Fibroblast of mammary gland (primary cell): ENCODE results near the gene DTNB.
A peak's percentile ranks its signal among the peaks of the same experiment; 100 is the strongest.
"Not testable (repeated sequence)": the region's sequence is repeated elsewhere in the genome, so short reads cannot be mapped to it uniquely, and the experiment has no call there.

Source experiments
- DNase-seq: peaks from one replicate; pipeline ENCODE4 v3.0.0-alpha.2; 2010; ENCODE audit warnings: low read depth
- H3K4me3 ChIP-seq: 2 replicates; pipeline ENCODE4 v1.5.1; 2011; ENCODE audit warnings: low read depth, mild to moderate bottlenecking, low read length, moderate library complexity; ENCODE audit not compliant: control insufficient read depth
- CTCF ChIP-seq: conservative IDR thresholded peaks from 2 replicates; pipeline ENCODE4 v1.5.1; 2011; ENCODE audit warnings: low read depth, low read length, inconsistent platforms; ENCODE audit not compliant: control insufficient read depth, insufficient read depth

Gene DTNB

GRCh38 chr2:25710750-25711149 is 37.4 kb upstream of the DTNB start:
- no peak for DNase-seq
- TF ChIP-seq CTCF: no peak
- no peak overlapping the region for H3K4me3 ChIP-seq

GRCh38 chr2:25709349-25709748 is 36.0 kb upstream of the DTNB start:
- TF ChIP-seq CTCF: no peak
- DNase-seq: no peak
- no peak overlapping the region for H3K4me3 ChIP-seq

- no peak for DNase-seq
- H3K4me3 ChIP-seq: no peak overlapping the region
- TF ChIP-seq CTCF: no peak
Measured at GRCh38 chr2:25707927-25708590, 34.7 kb upstream of the DTNB start.

GRCh38 chr2:25705575-25705974 is 32.2 kb upstream of the DTNB start:
- H3K4me3 ChIP-seq, DNase-seq: not testable (repeated sequence)

- H3K4me3 ChIP-seq: no peak overlapping the region
- no peak for TF ChIP-seq CTCF
- DNase-seq: no peak
Measured at GRCh38 chr2:25701801-25702200, 28.4 kb upstream of the DTNB start.

- H3K4me3 ChIP-seq: no peak overlapping the region
- DNase-seq: peak; percentile 69
- TF ChIP-seq CTCF: peak; percentile 89
Measured at GRCh38 chr2:25700221-25700660, 26.9 kb upstream of the DTNB start.

- no peak for TF ChIP-seq CTCF
- no peak for DNase-seq
- no peak overlapping the region for H3K4me3 ChIP-seq
Measured at GRCh38 chr2:25699216-25699615, 25.8 kb upstream of the DTNB start.
